ENCODE results near the gene DCST1. TPM values are rescaled to one million over a fixed set of nuclear protein-coding genes. Genes with fewer than 3 reads are reported as not detected.

DCST1 gene
- total and polyA plus RNA-seq, 2 donors (not counting 1 experiment from before 2014, with no cell fraction given) = 0.22 TPM; not detected in 1

GRCh38 chr1:155099331-155099730, 65.7 kb downstream of the DCST1 start:
- Histone ChIP-seq H3K27ac (ENCODE audit: low read length in 2 of 2) (no peak overlapping the region), H4K20me1 (ENCODE audit: control insufficient read depth, insufficient read depth, low read length, poor library complexity, severe bottlenecking) (no peaks in the 10 kb centered on the region), H3K9ac (ENCODE audit: low read length) (no peak overlapping the region), H3K4me1 (ENCODE audit: control insufficient read depth in 2 of 2, insufficient read depth in 2 of 2, low read length in 2 of 2) (peaks cover 1 to 2% of the 10 kb centered on the region in 2 donors), H3K79me2 (ENCODE audit: control insufficient read depth, insufficient read depth, low read length) (no peaks in the 10 kb centered on the region), H3K9me3 (ENCODE audit: control extremely low read depth in 1 of 3, control insufficient read depth in 2 of 3, insufficient read depth in 1 of 3, low read length in 2 of 3) (peaks cover 0 to 3% (median 0%) of the 10 kb centered on the region in 3 donors), H3K36me3 (replicated peaks in 1 of 2; ENCODE audit: control extremely low read depth in 1 of 2, control insufficient read depth in 1 of 2, extremely low read depth in 1 of 2, insufficient read depth in 2 of 2, low read length in 1 of 2) (no peaks in the 10 kb centered on the region), H3K4me2 (replicated peaks; ENCODE audit: low read depth, low read length, poor library complexity, severe bottlenecking) (no peak overlapping the region), H3K4me3 (ENCODE audit: control extremely low read depth in 1 of 5, extremely low read depth in 1 of 5, insufficient read depth in 1 of 5, low read depth in 2 of 5, low read length in 4 of 5) (no peak overlapping the region), H3K27me3 (replicated peaks in 1 of 4; ENCODE audit: control extremely low read depth in 1 of 4, control insufficient read depth in 3 of 4, insufficient read depth in 4 of 4, low read length in 3 of 4) (peaks cover 0 to 5% (median 3%) of the 10 kb centered on the region in 4 experiments), H2AFZ (ENCODE audit: insufficient read depth, low read depth, low read length, poor library complexity, severe bottlenecking) (no peak overlapping the region)
- TF ChIP-seq EZH2 (IDR thresholded peaks at IDR 0.05; ENCODE audit: borderline replicate concordance, insufficient read depth, low read depth, low read length, poor library complexity, severe bottlenecking) (no peak), CTCF (IDR thresholded peaks at IDR 0.05) (no peak)
- Mint-ChIP-seq H3K9me3 (ENCODE audit: insufficient read depth) (no peaks in the 10 kb centered on the region), H3K4me3 (no peak overlapping the region), H3K27ac (no peak overlapping the region), H3K4me1 (no peaks in the 10 kb centered on the region), H3K27me3 (peaks cover 12% of the 10 kb centered on the region)
- 74% methylated on average over 4 of the region's 7 CpGs for WGBS (ENCODE audit: insufficient coverage)
- POLR2A ChIA-PET = no interaction called here
- intact Hi-C loops (cut with micrococcal nuclease) = no loop called here
- CTCF ChIA-PET = interaction anchor here (1.4 to 3.0 kb wide), 2 partner anchors 68 to 73 kb away, joined by 5 to 11 read pairs; partner anchors contain the start of gene KRTCAP2
- ATAC-seq (ENCODE audit: low read depth) (no peak), DNase-seq (no peak)

Other genes starting within 250 kb of the DCST1 start
- gene KCNN3, start 163.5 kb upstream of the DCST1 start, total RNA-seq = 0.17 and 0.29 TPM in 2 replicates
- 0.56 and 0.82 TPM in 2 replicates for gene KCNN3, start 163.5 kb upstream of the DCST1 start, polyA plus RNA-seq
- gene PMVK, start 97.1 kb upstream of the DCST1 start, total RNA-seq = 15.0 TPM in 2 replicates
- gene PMVK, start 97.1 kb upstream of the DCST1 start, polyA plus RNA-seq = 11.9 and 15.4 TPM in 2 replicates
- 212 and 219 TPM in 2 replicates for gene PBXIP1, start 77.7 kb upstream of the DCST1 start, total RNA-seq
- 77.6 and 88.8 TPM in 2 replicates for gene PBXIP1, start 77.7 kb upstream of the DCST1 start, polyA plus RNA-seq
- gene PYGO2, start 72.0 kb upstream of the DCST1 start, total RNA-seq = 47.5 and 52.7 TPM in 2 replicates
- 13.0 and 22.2 TPM in 2 replicates for gene PYGO2, start 72.0 kb upstream of the DCST1 start, polyA plus RNA-seq
- gene SHC1, start 63.1 kb upstream of the DCST1 start, total RNA-seq = 59.0 and 61.4 TPM in 2 replicates
- 50.1 and 64.0 TPM in 2 replicates for gene SHC1, start 63.1 kb upstream of the DCST1 start, polyA plus RNA-seq
- gene CKS1B, start 59.1 kb upstream of the DCST1 start, total RNA-seq = 16.8 and 17.5 TPM in 2 replicates
- gene CKS1B, start 59.1 kb upstream of the DCST1 start, polyA plus RNA-seq = 24.4 and 33.0 TPM in 2 replicates
- gene FLAD1, start 50.5 kb upstream of the DCST1 start, total RNA-seq = 49.6 and 51.4 TPM in 2 replicates
- 68.9 and 83.0 TPM in 2 replicates for gene FLAD1, start 50.5 kb upstream of the DCST1 start, polyA plus RNA-seq
- 1.7 and 2.0 TPM in 2 replicates for gene LENEP, start 40.2 kb upstream of the DCST1 start, total RNA-seq
- not detected in 2 replicates for gene LENEP, start 40.2 kb upstream of the DCST1 start, polyA plus RNA-seq
- 55.7 and 66.0 TPM in 2 replicates for gene ZBTB7B, start 31.0 kb upstream of the DCST1 start, total RNA-seq
- 56.4 and 67.3 TPM in 2 replicates for gene ZBTB7B, start 31.0 kb upstream of the DCST1 start, polyA plus RNA-seq
- gene DCST2, start within 50 bp of the DCST1 start, total RNA-seq = 0.89 and 0.90 TPM in 2 replicates
- gene DCST2, start within 50 bp of the DCST1 start, polyA plus RNA-seq = 2.9 and 5.4 TPM in 2 replicates
- 14.6 and 17.0 TPM in 2 replicates for gene ADAM15, start 17.5 kb downstream of the DCST1 start, total RNA-seq
- 28.4 and 35.1 TPM in 2 replicates for gene ADAM15, start 17.5 kb downstream of the DCST1 start, polyA plus RNA-seq
- gene EFNA4, start 29.9 kb downstream of the DCST1 start, total RNA-seq = 8.4 and 9.9 TPM in 2 replicates
- 6.5 and 10.6 TPM in 2 replicates for gene EFNA4, start 29.9 kb downstream of the DCST1 start, polyA plus RNA-seq
- 1.6 and 3.7 TPM in 2 replicates for gene EFNA3, start 45.0 kb downstream of the DCST1 start, total RNA-seq
- gene EFNA3, start 45.0 kb downstream of the DCST1 start, polyA plus RNA-seq = 1.8 and 3.2 TPM in 2 replicates
- 0.56 TPM in 1 of 2 replicates, not detected in the other for gene EFNA1, start 94.1 kb downstream of the DCST1 start, total RNA-seq
- gene EFNA1, start 94.1 kb downstream of the DCST1 start, polyA plus RNA-seq = 0.28 and 1.5 TPM in 2 replicates
- 61.3 and 62.8 TPM in 2 replicates for gene SLC50A1, start 102.0 kb downstream of the DCST1 start, total RNA-seq
- gene SLC50A1, start 102.0 kb downstream of the DCST1 start, polyA plus RNA-seq = 86.8 and 109 TPM in 2 replicates
- 39.9 and 41.7 TPM in 2 replicates for gene DPM3, start 106.7 kb downstream of the DCST1 start, total RNA-seq
- 68.0 and 97.3 TPM in 2 replicates for gene DPM3, start 106.7 kb downstream of the DCST1 start, polyA plus RNA-seq
- gene KRTCAP2, start 139.5 kb downstream of the DCST1 start, total RNA-seq = 136 and 151 TPM in 2 replicates
- gene KRTCAP2, start 139.5 kb downstream of the DCST1 start, polyA plus RNA-seq = 190 and 259 TPM in 2 replicates
- gene TRIM46, start 140.0 kb downstream of the DCST1 start, total RNA-seq = 1.3 and 2.6 TPM in 2 replicates
- gene TRIM46, start 140.0 kb downstream of the DCST1 start, polyA plus RNA-seq = 3.4 TPM in 2 replicates
- gene THBS3, start 174.1 kb downstream of the DCST1 start, total RNA-seq = 26.0 and 28.6 TPM in 2 replicates
- gene THBS3, start 174.1 kb downstream of the DCST1 start, polyA plus RNA-seq = 28.0 and 34.3 TPM in 2 replicates
- 18.4 and 19.0 TPM in 2 replicates for gene MTX1, start 174.9 kb downstream of the DCST1 start, total RNA-seq
- gene MTX1, start 174.9 kb downstream of the DCST1 start, polyA plus RNA-seq = 34.2 and 40.4 TPM in 2 replicates
- 13.5 and 15.2 TPM in 2 replicates for gene ENTREP3, start 221.7 kb downstream of the DCST1 start, total RNA-seq
- 5.3 and 7.6 TPM in 2 replicates for gene ENTREP3, start 221.7 kb downstream of the DCST1 start, polyA plus RNA-seq
- 69.6 and 79.8 TPM in 2 replicates for gene SCAMP3, start 228.5 kb downstream of the DCST1 start, total RNA-seq
- 80.5 and 107 TPM in 2 replicates for gene SCAMP3, start 228.5 kb downstream of the DCST1 start, polyA plus RNA-seq
- gene CLK2, start 239.7 kb downstream of the DCST1 start, total RNA-seq = 136 and 152 TPM in 2 replicates
- 159 and 161 TPM in 2 replicates for gene CLK2, start 239.7 kb downstream of the DCST1 start, polyA plus RNA-seq
- gene HCN3, start 243.6 kb downstream of the DCST1 start, total RNA-seq = 9.0 and 9.2 TPM in 2 replicates
- 6.2 TPM in 2 replicates for gene HCN3, start 243.6 kb downstream of the DCST1 start, polyA plus RNA-seq

Data from B cell (primary cell).